ENCODE measurements around the gene ROBO1. TPM values are rescaled to one million over a fixed set of nuclear protein-coding genes. Genes with fewer than 3 reads are reported as not detected.
"Not testable (repeated sequence)": the region's sequence is repeated elsewhere in the genome, so short reads cannot be mapped to it uniquely, and the experiment has no call there.

Gene ROBO1
- total RNA-seq, 1 donor from 2014 or later = 7.1 TPM

GRCh38 chr3:78894787-78895186 is 873.0 kb downstream of the ROBO1 start:
- H3K36me3 ChIP-seq = no peaks in the 10 kb centered on the region
- no peak for TF ChIP-seq CTCF (IDR thresholded peaks at IDR 0.05; ENCODE audit: borderline replicate concordance)
- H3K9me3 ChIP-seq (replicated peaks) = no peaks in the 10 kb centered on the region
- intact Hi-C loops (cut with micrococcal nuclease) = no loop called here
- no peaks in the 10 kb centered on the region for H3K4me1 ChIP-seq
- H3K4me3 ChIP-seq = no peak overlapping the region
- H3K27me3 ChIP-seq (ENCODE audit: low read depth) = no peaks in the 10 kb centered on the region
- no peak overlapping the region for H3K27ac ChIP-seq (replicated peaks)
- DNase-seq = no peak

- intact Hi-C loops (cut with micrococcal nuclease) = no loop called here
- peaks cover under 1% of the 10 kb centered on the region for H3K4me1 ChIP-seq
- DNase-seq = no peak
- H3K9me3 ChIP-seq (replicated peaks) = no peaks in the 10 kb centered on the region
- no peaks in the 10 kb centered on the region for H3K27me3 ChIP-seq (ENCODE audit: low read depth)
- TF ChIP-seq CTCF (IDR thresholded peaks at IDR 0.05; ENCODE audit: borderline replicate concordance) = no peak
- no peaks in the 10 kb centered on the region for H3K36me3 ChIP-seq
- no peak overlapping the region for H3K27ac ChIP-seq (replicated peaks)
- no peak overlapping the region for H3K4me3 ChIP-seq
Measured at GRCh38 chr3:78893161-78893560, 874.6 kb downstream of the ROBO1 start.

- intact Hi-C loops (cut with micrococcal nuclease) = no loop called here
- Histone ChIP-seq H3K4me3 (no peak overlapping the region), H3K4me1 (peaks cover 11% of the 10 kb centered on the region), H3K36me3 (no peaks in the 10 kb centered on the region), H3K27ac (replicated peaks) (no peak overlapping the region), H3K27me3 (ENCODE audit: low read depth) (no peaks in the 10 kb centered on the region), H3K9me3 (replicated peaks) (no peaks in the 10 kb centered on the region)
- DNase-seq = no peak
- TF ChIP-seq CTCF (IDR thresholded peaks at IDR 0.05; ENCODE audit: borderline replicate concordance) = no peak
Measured at GRCh38 chr3:78889348-78889747, 878.5 kb downstream of the ROBO1 start.

GRCh38 chr3:78888635-78889034 is 879.2 kb downstream of the ROBO1 start:
- Histone ChIP-seq H3K4me1 (peaks cover 11% of the 10 kb centered on the region), H3K27me3 (ENCODE audit: low read depth) (no peaks in the 10 kb centered on the region), H3K9me3 (replicated peaks) (no peaks in the 10 kb centered on the region), H3K4me3 (no peak overlapping the region), H3K36me3 (no peaks in the 10 kb centered on the region), H3K27ac (replicated peaks) (no peak overlapping the region)
- intact Hi-C loops (cut with micrococcal nuclease) = no loop called here
- TF ChIP-seq CTCF (IDR thresholded peaks at IDR 0.05; ENCODE audit: borderline replicate concordance) = no peak
- no peak for DNase-seq

GRCh38 chr3:78887547-78888011 is 880.2 kb downstream of the ROBO1 start:
- no peaks in the 10 kb centered on the region for H3K36me3 ChIP-seq
- no peak overlapping the region for H3K4me3 ChIP-seq
- no peak for DNase-seq
- H3K27ac ChIP-seq (replicated peaks) = peak overlapping the region; percentile 31
- H3K4me1 ChIP-seq = peaks cover 11% of the 10 kb centered on the region
- intact Hi-C loops (cut with micrococcal nuclease) = no loop called here
- no peak for TF ChIP-seq CTCF (IDR thresholded peaks at IDR 0.05; ENCODE audit: borderline replicate concordance)
- H3K27me3 ChIP-seq (ENCODE audit: low read depth) = no peaks in the 10 kb centered on the region
- H3K9me3 ChIP-seq (replicated peaks) = no peaks in the 10 kb centered on the region

GRCh38 chr3:78887029-78887428 is 880.8 kb downstream of the ROBO1 start:
- no peak for DNase-seq
- no peak for TF ChIP-seq CTCF (IDR thresholded peaks at IDR 0.05; ENCODE audit: borderline replicate concordance)
- Histone ChIP-seq H3K36me3 (no peaks in the 10 kb centered on the region), H3K27me3 (ENCODE audit: low read depth) (no peaks in the 10 kb centered on the region), H3K4me1 (peaks cover 11% of the 10 kb centered on the region), H3K4me3 (no peak overlapping the region), H3K9me3 (replicated peaks) (no peaks in the 10 kb centered on the region), H3K27ac (replicated peaks) (no peak overlapping the region)
- intact Hi-C loops (cut with micrococcal nuclease) = no loop called here

GRCh38 chr3:78884567-78884966 is 883.2 kb downstream of the ROBO1 start:
- DNase-seq; H3K4me3 ChIP-seq; H3K9me3 ChIP-seq (replicated peaks); intact Hi-C loops (cut with micrococcal nuclease); H3K36me3 ChIP-seq; H3K27ac ChIP-seq (replicated peaks); H3K27me3 ChIP-seq (ENCODE audit: low read depth): not testable (repeated sequence)
- H3K4me1 ChIP-seq = peaks cover 22% of the 10 kb centered on the region

All from left ventricle myocardium inferior (tissue), 1 donor.